Testis (tissue), 2 donors: ENCODE measurements around the gene DUSP6.

Source experiments
- CTCF ChIP-seq, 3 experiments: fragments of 450-650 bp in 2 of 3; fragments of 200-600 bp in 1 of 3; sonication (generic) in 1 of 3; IDR thresholded peaks; one replicate each; pipeline ENCODE4 v1.5.1; 2016 to 2019; ENCODE audit warnings: antibody characterized with exemption in 3 of 3, mild to moderate bottlenecking in 2 of 3, moderate library complexity in 1 of 3
- POLR2A ChIP-seq: fragments of 450-650 bp; IDR thresholded peaks from one replicate; pipeline ENCODE4 v1.6.1; 2017; ENCODE audit warnings: antibody characterized with exemption, mild to moderate bottlenecking, moderate library complexity

GRCh38 chr12:89325495-89325894, 26.8 kb downstream of the DUSP6 start:
- no peak for TF ChIP-seq CTCF (IDR thresholded peaks at IDR 0.05)
- no peak for TF ChIP-seq POLR2A
